Lower lobe of right lung (tissue), 2 donors: ENCODE results near the gene FAM107B. TPM values are rescaled to one million over a fixed set of nuclear protein-coding genes. Genes with fewer than 3 reads are reported as not detected.
A peak's percentile ranks its signal among the peaks of the same experiment; 100 is the strongest.

Experiments
- ATAC-seq, 2 donors: fragments of 200-7000 bp; cut with Tn5 transposase; one replicate each; pipeline ENCODE4 v1.9.1; 2020 to 2022; ENCODE audit warnings: mild to moderate bottlenecking in 2 of 2, moderate library complexity in 2 of 2
- DNase-seq: peaks from one replicate; pipeline ENCODE4 v3.0.0-alpha.2; 2020
- H3K27ac ChIP-seq: fragments of 200-600 bp; one replicate; pipeline ENCODE4 v1.8.0; 2022
- H3K27me3 ChIP-seq: fragments of 200-600 bp; one replicate; pipeline ENCODE4 v1.8.0; 2022; ENCODE audit warnings: low read depth
- H3K36me3 ChIP-seq: fragments of 200-600 bp; one replicate; pipeline ENCODE4 v1.8.0; 2022; ENCODE audit warnings: mild to moderate bottlenecking
- H3K4me1 ChIP-seq: fragments of 200-600 bp; one replicate; pipeline ENCODE4 v1.8.0; 2022
- H3K4me3 ChIP-seq: fragments of 200-600 bp; one replicate; pipeline ENCODE4 v1.8.0; 2022; ENCODE audit warnings: mild to moderate bottlenecking
- H3K9me3 ChIP-seq: fragments of 200-600 bp; one replicate; pipeline ENCODE4 v1.8.0; 2022
- intact Hi-C: fragments of 100-400 bp; cut with DNase I; formaldehyde crosslinking; loops from one replicate; pipeline ENCODE4 v1.11.0; 2022
- total RNA-seq: library from RNA; stranded (reverse); fragmentation: NEBNext Ultra II Directional; extraction: Animal tissue kit (Norgen Biotek cat#: 25700); gene quantifications from one replicate; pipeline ENCODE4 v1.2.1, GENCODE V29; 2021
- TF ChIP-seq, protein P1 (sequence below): fragments of 200-600 bp; IDR thresholded peaks from one replicate; pipeline ENCODE4 v1.8.0; 2022; ENCODE audit warnings: antibody characterized with exemption, mild to moderate bottlenecking
- donor health status: DM: no; HTN: yes; CAD: no; lungs with severe emphysema.

The FAM107B gene
- total RNA-seq, 1 donor from 2014 or later: 75.4 TPM

DNA sequence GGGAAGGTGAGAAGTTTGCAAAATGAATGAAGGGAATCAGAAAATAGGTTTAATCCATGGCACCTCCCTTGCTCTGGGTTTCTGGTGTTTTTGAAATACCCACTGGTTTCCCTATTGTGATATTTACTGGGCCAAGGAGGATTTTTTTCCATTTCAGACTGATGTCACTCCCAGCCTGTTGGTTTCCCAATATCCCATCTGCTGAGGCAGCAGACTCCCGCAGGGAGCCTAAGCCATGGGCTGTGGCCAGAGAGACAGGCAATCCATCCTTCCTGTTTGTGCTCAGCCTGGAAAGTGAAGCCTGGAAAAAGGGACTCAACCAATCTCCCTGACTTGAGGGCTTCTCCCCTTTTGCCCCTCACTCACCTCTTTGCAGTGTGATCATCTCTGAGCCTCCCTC lies 22.8 kb downstream of the FAM107B start:
- no peaks in the 10 kb centered on the region for H3K27me3 ChIP-seq
- DNase-seq (no peak), ATAC-seq (peak; percentile 69 to 70)
- no peaks in the 10 kb centered on the region for H3K9me3 ChIP-seq
- intact Hi-C loops: no loop called here
- no peaks in the 10 kb centered on the region for H3K36me3 ChIP-seq
- H3K27ac ChIP-seq: peak overlapping the region; percentile 70
- no peak overlapping the region for H3K4me3 ChIP-seq
- TF ChIP-seq, protein P1, sequence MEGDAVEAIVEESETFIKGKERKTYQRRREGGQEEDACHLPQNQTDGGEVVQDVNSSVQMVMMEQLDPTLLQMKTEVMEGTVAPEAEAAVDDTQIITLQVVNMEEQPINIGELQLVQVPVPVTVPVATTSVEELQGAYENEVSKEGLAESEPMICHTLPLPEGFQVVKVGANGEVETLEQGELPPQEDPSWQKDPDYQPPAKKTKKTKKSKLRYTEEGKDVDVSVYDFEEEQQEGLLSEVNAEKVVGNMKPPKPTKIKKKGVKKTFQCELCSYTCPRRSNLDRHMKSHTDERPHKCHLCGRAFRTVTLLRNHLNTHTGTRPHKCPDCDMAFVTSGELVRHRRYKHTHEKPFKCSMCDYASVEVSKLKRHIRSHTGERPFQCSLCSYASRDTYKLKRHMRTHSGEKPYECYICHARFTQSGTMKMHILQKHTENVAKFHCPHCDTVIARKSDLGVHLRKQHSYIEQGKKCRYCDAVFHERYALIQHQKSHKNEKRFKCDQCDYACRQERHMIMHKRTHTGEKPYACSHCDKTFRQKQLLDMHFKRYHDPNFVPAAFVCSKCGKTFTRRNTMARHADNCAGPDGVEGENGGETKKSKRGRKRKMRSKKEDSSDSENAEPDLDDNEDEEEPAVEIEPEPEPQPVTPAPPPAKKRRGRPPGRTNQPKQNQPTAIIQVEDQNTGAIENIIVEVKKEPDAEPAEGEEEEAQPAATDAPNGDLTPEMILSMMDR: no peak
- H3K4me1 ChIP-seq: peaks cover 34% of the 10 kb centered on the region

DNA sequence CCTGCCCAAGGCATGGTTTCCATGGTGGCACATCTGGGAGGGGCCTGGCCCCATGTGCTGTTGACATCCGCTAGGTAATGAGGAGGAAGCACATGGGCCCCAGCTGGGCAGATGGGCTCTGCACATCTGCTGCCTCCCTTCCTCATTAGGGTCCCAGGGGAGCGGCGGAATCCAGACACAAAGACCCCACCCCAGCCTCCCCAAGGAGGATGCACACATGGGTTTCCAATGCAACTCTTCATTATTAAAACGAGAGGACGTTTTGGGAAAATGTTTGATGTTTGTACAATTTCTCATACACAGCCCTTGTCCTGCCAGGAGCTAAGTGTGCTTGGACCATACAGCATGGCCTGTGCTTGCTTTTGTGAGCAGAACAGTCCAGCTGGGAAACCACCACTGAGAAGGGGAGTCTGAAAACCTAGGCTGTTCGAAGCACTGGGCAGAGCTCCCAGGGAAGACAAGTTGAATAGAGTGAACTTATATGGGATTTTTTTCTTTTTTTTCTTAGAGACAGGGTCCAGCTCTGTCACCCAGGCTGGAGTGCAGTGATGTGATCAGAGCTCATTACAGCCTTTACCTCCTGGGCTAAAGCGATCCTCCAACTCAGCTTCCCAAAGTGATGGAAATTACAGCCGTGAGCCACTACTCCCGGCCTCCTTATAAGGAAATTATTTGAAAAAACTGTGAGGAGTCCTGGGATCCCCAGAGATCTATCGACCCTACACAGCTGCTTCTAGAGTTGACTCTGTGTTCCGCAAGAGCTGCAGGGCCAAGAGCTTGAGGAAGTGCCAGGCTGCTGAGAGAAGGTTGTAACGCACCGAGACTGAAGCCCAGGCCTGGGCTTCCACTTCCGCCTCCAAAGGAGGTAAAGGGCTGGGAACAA lies 23.4 kb downstream of the FAM107B start:
- Histone ChIP-seq H3K9me3 (no peaks in the 10 kb centered on the region), H3K4me3 (no peak overlapping the region), H3K36me3 (no peaks in the 10 kb centered on the region), H3K27ac (peak overlapping the region; percentile 70), H3K4me1 (peaks cover 34% of the 10 kb centered on the region), H3K27me3 (no peaks in the 10 kb centered on the region)
- TF ChIP-seq, protein P1: no peak
- DNase-seq: no peak
- intact Hi-C loops: no loop called here
- ATAC-seq: peak; percentile 71 to 74

DNA sequence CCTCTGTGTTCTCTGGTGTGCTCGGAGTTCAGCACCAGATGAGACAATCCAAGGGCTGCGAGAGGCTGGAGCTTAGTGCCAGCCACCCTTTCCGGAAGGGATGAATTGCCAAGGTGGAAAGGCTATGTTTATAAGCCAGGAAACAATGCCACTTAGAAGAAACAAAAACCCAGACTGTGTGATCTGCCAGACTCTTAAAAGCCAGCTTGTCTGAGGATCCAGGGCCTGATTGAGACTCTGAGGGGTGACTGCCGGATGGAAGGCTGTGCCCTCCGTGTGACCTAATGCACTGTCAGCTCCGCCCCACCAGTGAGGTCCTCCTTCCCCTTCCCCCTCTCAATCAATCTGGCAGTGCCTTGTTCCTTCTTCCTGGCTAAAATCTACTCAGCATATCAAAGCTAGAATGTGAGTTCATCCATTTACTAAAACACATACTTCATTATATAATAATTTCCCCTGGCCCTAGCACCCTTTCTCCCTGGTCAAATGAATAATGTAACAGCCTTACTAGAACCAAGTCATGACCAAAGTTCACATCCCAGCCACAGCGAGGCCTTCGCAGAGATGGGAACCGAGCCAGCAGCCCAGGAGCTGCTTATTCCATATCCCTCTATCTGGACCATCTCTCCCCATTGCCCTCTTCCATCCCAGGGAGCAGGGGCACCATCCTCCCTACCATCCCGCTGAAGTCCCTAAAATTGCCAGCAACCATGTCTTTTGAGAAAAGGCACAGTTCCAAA lies 25.5 kb downstream of the FAM107B start:
- intact Hi-C loops: no loop called here
- Histone ChIP-seq H3K27me3 (no peaks in the 10 kb centered on the region), H3K27ac (peak overlapping the region; percentile 44), H3K9me3 (no peaks in the 10 kb centered on the region), H3K36me3 (no peaks in the 10 kb centered on the region), H3K4me3 (no peak overlapping the region), H3K4me1 (peaks cover 34% of the 10 kb centered on the region)
- ATAC-seq (peak; percentile 67 to 70), DNase-seq (peak; percentile 55)
- TF ChIP-seq, protein P1: no peak

DNA sequence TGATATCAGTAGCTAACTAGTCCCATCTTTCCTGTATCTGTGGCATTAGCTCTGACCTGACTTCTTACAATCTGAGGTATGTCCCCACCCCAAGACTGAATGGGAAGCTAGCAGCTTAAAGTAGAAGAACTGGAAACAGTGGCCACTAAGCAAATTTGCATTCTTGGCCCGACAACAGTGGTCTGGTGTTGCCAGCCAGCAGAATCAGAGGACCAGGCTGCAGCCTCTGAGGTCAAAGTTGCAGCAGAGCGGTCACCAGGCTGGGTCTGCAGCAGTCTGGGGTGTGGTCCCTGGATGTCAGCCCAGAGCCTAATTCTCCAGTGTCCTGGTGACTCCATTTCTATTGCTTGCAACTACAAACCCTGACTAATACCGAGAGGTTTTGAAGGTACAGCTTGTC lies 26.3 kb downstream of the FAM107B start:
- TF ChIP-seq, protein P1: no peak
- peaks cover 34% of the 10 kb centered on the region for H3K4me1 ChIP-seq
- peak; percentile 42 to 43 for ATAC-seq
- intact Hi-C loops: no loop called here
- no peaks in the 10 kb centered on the region for H3K36me3 ChIP-seq
- H3K27me3 ChIP-seq: no peaks in the 10 kb centered on the region
- peak overlapping the region; percentile 44 for H3K27ac ChIP-seq
- DNase-seq: no peak
- no peaks in the 10 kb centered on the region for H3K9me3 ChIP-seq
- H3K4me3 ChIP-seq: no peak overlapping the region

DNA sequence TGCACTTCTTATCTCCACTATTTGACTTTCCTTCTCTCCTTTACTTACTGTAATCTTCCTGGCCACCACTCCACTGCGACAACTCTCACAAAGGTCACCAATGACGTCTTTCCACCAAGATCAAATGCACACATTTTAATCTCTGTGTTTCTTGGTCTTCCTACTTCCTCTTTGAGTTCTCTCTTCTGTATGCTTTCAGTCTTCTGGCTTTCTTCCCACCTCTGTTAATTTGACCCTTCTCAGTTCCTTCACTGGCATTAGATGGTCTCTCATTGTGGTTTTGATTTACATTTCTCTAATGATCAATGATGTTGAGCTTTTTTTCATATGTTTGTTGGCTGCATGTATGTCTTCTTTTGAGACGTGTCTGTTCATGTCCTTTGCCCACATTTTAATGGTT lies 31.9 kb downstream of the FAM107B start:
- peaks cover 19% of the 10 kb centered on the region for H3K4me1 ChIP-seq
- DNase-seq: no peak
- no peak overlapping the region for H3K27ac ChIP-seq
- no peaks in the 10 kb centered on the region for H3K27me3 ChIP-seq
- no peaks in the 10 kb centered on the region for H3K36me3 ChIP-seq
- peak; percentile 43 to 59 for ATAC-seq
- TF ChIP-seq, protein P1: no peak
- H3K9me3 ChIP-seq: no peaks in the 10 kb centered on the region
- intact Hi-C loops: no loop called here
- H3K4me3 ChIP-seq: no peak overlapping the region
